Activated CD4-positive, alpha-beta T cell treated with anti-CD3 and anti-CD28 coated beads for 36 hours (primary cell): ENCODE measurements around the gene ANAPC2. TPM values are rescaled to one million over a fixed set of nuclear protein-coding genes. Genes with fewer than 3 reads are reported as not detected.

Experiments used
- ATAC-seq: fragments of 200-7000 bp; cut with Tn5 transposase; one replicate; pipeline ENCODE4 v1.10.0; 2021; ENCODE audit warnings: mild to moderate bottlenecking, moderate library complexity
- CTCF ChIA-PET: fragments of 350-600 bp; sonication (Branson Sonifier 250); formaldehyde crosslinking; loops from one replicate; lab custom pipeline; 2021; ENCODE audit warnings: antibody characterized with exemption; lab: Charles Lee
- POLR2A ChIA-PET: fragments of 350-600 bp; sonication (Branson Sonifier 250); formaldehyde crosslinking; loops from one replicate; lab custom pipeline; 2021; ENCODE audit warnings: antibody characterized with exemption, inconsistent platforms; lab: Charles Lee
- DNase-seq: peaks from one replicate; pipeline ENCODE4 v3.0.0-alpha.2; 2020
- H3K27ac Mint-ChIP-seq: one replicate; pipeline ENCODE4 v1.8.0; 2021; ENCODE audit warnings: mixed read lengths
- H3K27me3 Mint-ChIP-seq: one replicate; pipeline ENCODE4 v1.8.0; 2021; ENCODE audit warnings: mixed read lengths
- H3K36me3 Mint-ChIP-seq: one replicate; pipeline ENCODE4 v1.8.0; 2021; ENCODE audit warnings: low read depth, mixed read lengths
- H3K4me1 Mint-ChIP-seq: one replicate; pipeline ENCODE4 v1.8.0; 2021; ENCODE audit warnings: mixed read lengths
- H3K4me3 Mint-ChIP-seq: one replicate; pipeline ENCODE4 v1.8.0; 2021; ENCODE audit warnings: mild to moderate bottlenecking, moderate library complexity, mixed read lengths
- H3K9me3 Mint-ChIP-seq: one replicate; pipeline ENCODE4 v1.8.0; 2021; ENCODE audit warnings: low read depth, mixed read lengths
- intact Hi-C, 2 experiments: fragments of 100-400 bp; cut with DNase I in 1 of 2; cut with micrococcal nuclease in 1 of 2; formaldehyde crosslinking; loops; one replicate each; pipeline versions ENCODE4 v1.14.2 to v1.15.1; 2022 to 2024; cut with DNase I, micrococcal nuclease
- total RNA-seq, 2 experiments: library from RNA; stranded (reverse); gene quantifications; one replicate each; pipeline ENCODE4 v1.2.3, GENCODE V29; 2021

The ANAPC2 gene
- total RNA-seq, 2 experiments from 2014 or later = 30.8 to 38.4 TPM

- no peak for DNase-seq
Observed at GRCh38 chr9:137226338-137227053, 38.1 kb upstream of the ANAPC2 start.

GRCh38 chr9:137225699-137226331 is 37.5 kb upstream of the ANAPC2 start:
- H3K27ac Mint-ChIP-seq = no peak overlapping the region
- H3K9me3 Mint-ChIP-seq = no peaks in the 10 kb centered on the region

More at GRCh38 chr9:137226338-137227053, 38.1 kb upstream of the ANAPC2 start:
- ChIA-PET CTCF (interaction anchor here (0.5 to 2.9 kb wide), 10 partner anchors 10 to 107 kb away, joined by 3 to 13 read pairs (median 6); partner anchors contain the start of genes NDOR1, TMEM203 and TPRN), POLR2A (no interaction called here)
- ATAC-seq = no peak
- Mint-ChIP-seq H3K27ac (no peak overlapping the region), H3K4me3 (no peak overlapping the region), H3K4me1 (peaks cover 8% of the 10 kb centered on the region), H3K27me3 (peaks cover 2% of the 10 kb centered on the region), H3K36me3 (no peaks in the 10 kb centered on the region), H3K9me3 (no peaks in the 10 kb centered on the region)
- intact Hi-C loops = loop anchor here (1.0 to 10.0 kb wide), 3 partner anchors 108 to 442 kb away; partner anchors contain the start of gene NPDC1 (in 1 of the 2)

GRCh38 chr9:137224830-137225694 is 36.7 kb upstream of the ANAPC2 start, which contains the start of gene CYSRT1:
CYSRT1 (plus strand) TSS chr9:137225174; CDS start chr9:137225622, 448 bp downstream.
- ChIA-PET CTCF (interaction anchor here (0.7 to 3.9 kb wide), 6 partner anchors 12 to 134 kb away, joined by 3 to 23 read pairs (median 7); partner anchors contain the start of genes NDOR1 and TMEM203), POLR2A (no interaction called here)
- Mint-ChIP-seq H3K36me3 (no peaks in the 10 kb centered on the region), H3K4me1 (peaks cover 8% of the 10 kb centered on the region), H3K9me3 (no peaks in the 10 kb centered on the region), H3K27me3 (peaks cover 2% of the 10 kb centered on the region), H3K4me3 (peak within 1 kb of the TSS; percentile 80), H3K27ac (peak within 1 kb of the TSS; percentile 19)
- DNase-seq = peak; percentile 67
- ATAC-seq = peak; percentile 6
- intact Hi-C loops = loop anchor here in 1 of 2 experiments (5.0 to 10.0 kb wide), 3 partner anchors 38 to 440 kb away; partner anchors contain the start of genes ANAPC2, NPDC1 and SSNA1

More at GRCh38 chr9:137225699-137226331, 37.5 kb upstream of the ANAPC2 start:
- ChIA-PET CTCF (interaction anchor here (0.7 to 3.9 kb wide), 7 partner anchors 11 to 135 kb away, joined by 3 to 23 read pairs (median 12); partner anchors contain the start of genes NDOR1 and TMEM203), POLR2A (no interaction called here)
- intact Hi-C loops = loop anchor here in 1 of 2 experiments (10.0 kb wide), 2 partner anchors 181 to 441 kb away; partner anchors contain the start of gene NPDC1
- ATAC-seq (no peak), DNase-seq (no peak)
- Mint-ChIP-seq H3K4me3 (no peak overlapping the region), H3K4me1 (peaks cover 8% of the 10 kb centered on the region), H3K36me3 (no peaks in the 10 kb centered on the region), H3K27me3 (peaks cover 2% of the 10 kb centered on the region)

GRCh38 chr9:137223078-137223970 is 35.0 kb upstream of the ANAPC2 start:
- Mint-ChIP-seq H3K36me3 (no peaks in the 10 kb centered on the region), H3K9me3 (no peaks in the 10 kb centered on the region), H3K27ac (peak overlapping the region; percentile 83), H3K4me1 (peaks cover 8% of the 10 kb centered on the region), H3K4me3 (peak overlapping the region; percentile 80), H3K27me3 (peaks cover 2% of the 10 kb centered on the region)
- DNase-seq = peak; percentile 99
- ChIA-PET POLR2A (interaction anchor here (1.0 to 1.8 kb wide), 4 partner anchors 16 to 94 kb away, joined by 3 to 10 read pairs (median 4); partner anchors contain the start of gene TUBB4B), CTCF (interaction anchor here (0.6 to 3.9 kb wide), 11 partner anchors 13 to 127 kb away, joined by 3 to 23 read pairs (median 3); partner anchors contain the start of genes NDOR1, TMEM203 and TUBB4B)
- intact Hi-C loops = loop anchor here (1.0 to 10.0 kb wide), 24 partner anchors 13 to 439 kb away; partner anchors contain the start of genes ANAPC2 (in 2 of the 2), SSNA1 (in 2 of the 2), TPRN (in 2 of the 2) and ABCA2 (in 1 of the 2)
- peak; percentile 90 for ATAC-seq

- Mint-ChIP-seq H3K4me1 (peaks cover 5% of the 10 kb centered on the region), H3K9me3 (no peaks in the 10 kb centered on the region), H3K27ac (peak within 1 kb of the TSS; percentile 83), H3K36me3 (no peaks in the 10 kb centered on the region), H3K27me3 (no peaks in the 10 kb centered on the region), H3K4me3 (peak within 1 kb of the TSS; percentile 80)
- DNase-seq (peak; percentile 47), ATAC-seq (no peak)
- intact Hi-C loops = loop anchor here (1.0 to 10.0 kb wide), 24 partner anchors 14 to 438 kb away; partner anchors contain the start of genes ANAPC2 (in 2 of the 2), SSNA1 (in 2 of the 2), TPRN (in 2 of the 2) and ABCA2 (in 1 of the 2)
- CTCF ChIA-PET = interaction anchor here (0.6 to 3.9 kb wide), 9 partner anchors 14 to 127 kb away, joined by 3 to 23 read pairs (median 3); partner anchors contain the start of genes NDOR1 and TMEM203
- POLR2A ChIA-PET = interaction anchor here (0.7 to 1.8 kb wide), 5 partner anchors 13 to 93 kb away, joined by 3 to 10 read pairs (median 4); partner anchors contain the start of gene TUBB4B
Observed at GRCh38 chr9:137222190-137223077, 34.1 kb upstream of the ANAPC2 start, which contains the start of gene RNF208. RNF208 (minus strand) TSS chr9:137222240; CDS start chr9:137221212, 1,028 bp downstream.

- ATAC-seq (no peak), DNase-seq (peak; percentile 45)
- Mint-ChIP-seq H3K9me3 (no peaks in the 10 kb centered on the region), H3K36me3 (no peaks in the 10 kb centered on the region), H3K27me3 (no peaks in the 10 kb centered on the region), H3K4me1 (peaks cover 5% of the 10 kb centered on the region), H3K27ac (no peak overlapping the region), H3K4me3 (peak overlapping the region; percentile 21)
- ChIA-PET CTCF (no interaction called here), POLR2A (interaction anchor here (0.7 kb wide), 1 partner anchor 12 kb away, joined by 3 read pairs; no protein-coding TSS in a partner anchor)
- intact Hi-C loops = loop anchor here (2.0 to 10.0 kb wide), 4 partner anchors 34 to 437 kb away; partner anchors contain the start of genes ABCA2 (in 1 of the 2), ANAPC2 (in 1 of the 2), NPDC1 (in 1 of the 2) and SSNA1 (in 1 of the 2)
Observed at GRCh38 chr9:137221506-137222111, 33.2 kb upstream of the ANAPC2 start.

- Mint-ChIP-seq H3K27me3 (no peaks in the 10 kb centered on the region), H3K4me1 (peaks cover 5% of the 10 kb centered on the region), H3K27ac (no peak overlapping the region), H3K36me3 (no peaks in the 10 kb centered on the region), H3K9me3 (no peaks in the 10 kb centered on the region), H3K4me3 (no peak overlapping the region)
- ChIA-PET POLR2A (no interaction called here), CTCF (no interaction called here)
- DNase-seq (no peak), ATAC-seq (no peak)
- intact Hi-C loops = loop anchor here in 1 of 2 experiments (5.0 to 10.0 kb wide), 3 partner anchors 34 to 436 kb away; partner anchors contain the start of genes ANAPC2, NPDC1 and SSNA1
Observed at GRCh38 chr9:137221095-137221505, 32.7 kb upstream of the ANAPC2 start.

- intact Hi-C loops = loop anchor here in 1 of 2 experiments (5.0 to 10.0 kb wide), 3 partner anchors 33 to 436 kb away; partner anchors contain the start of genes ANAPC2, NPDC1 and SSNA1
- ChIA-PET CTCF (no interaction called here), POLR2A (no interaction called here)
- no peak for ATAC-seq
- peaks cover 5% of the 10 kb centered on the region for H3K4me1 Mint-ChIP-seq
- no peaks in the 10 kb centered on the region for H3K27me3 Mint-ChIP-seq
- no peak overlapping the region for H3K4me3 Mint-ChIP-seq
- DNase-seq = no peak
- H3K36me3 Mint-ChIP-seq = no peaks in the 10 kb centered on the region
- H3K9me3 Mint-ChIP-seq = no peaks in the 10 kb centered on the region
- no peak overlapping the region for H3K27ac Mint-ChIP-seq
Observed at GRCh38 chr9:137220317-137221094, 32.1 kb upstream of the ANAPC2 start.
